Measurements from ENCODE around the gene DNAH1. TPM values are rescaled to one million over a fixed set of nuclear protein-coding genes. Genes with fewer than 3 reads are reported as not detected.

DNAH1 gene
- total and polyA plus RNA-seq, 2 experiments from 2014 or later, result 0.81 to 3.6 TPM

GRCh38 chr3:52438104-52438376 is 121.9 kb downstream of the DNAH1 start:
- no peaks in the 10 kb centered on the region for H3K27me3 ChIP-seq
- peaks cover 14% of the 10 kb centered on the region for H3K4me1 ChIP-seq (ENCODE audit: low read depth)
- H3K27ac ChIP-seq, result no peak overlapping the region
- TF ChIP-seq CTCF (IDR thresholded peaks at IDR 0.05; ENCODE audit: low read depth, low read length), result no peak
- H3K36me3 ChIP-seq, result no peaks in the 10 kb centered on the region
- DNase-seq (ENCODE audit: low read depth in 1 of 2, low spot score in 1 of 2), result no peak
- H3K4me3 ChIP-seq, result no peak overlapping the region
- H3K9me3 ChIP-seq (ENCODE audit: low read depth), result no peaks in the 10 kb centered on the region

GRCh38 chr3:52438579-52439425 is 122.7 kb downstream of the DNAH1 start:
- Histone ChIP-seq H3K36me3 (no peaks in the 10 kb centered on the region), H3K27me3 (no peaks in the 10 kb centered on the region), H3K9me3 (ENCODE audit: low read depth) (no peaks in the 10 kb centered on the region), H3K4me1 (ENCODE audit: low read depth) (peaks cover 7% of the 10 kb centered on the region), H3K4me3 (no peak overlapping the region), H3K27ac (no peak overlapping the region)
- DNase-seq (ENCODE audit: low read depth in 1 of 2, low spot score in 1 of 2), result no peak
- TF ChIP-seq CTCF (IDR thresholded peaks at IDR 0.05; ENCODE audit: low read depth, low read length), result no peak

GRCh38 chr3:52439426-52440248 is 123.5 kb downstream of the DNAH1 start:
- Histone ChIP-seq H3K4me3 (no peak overlapping the region), H3K36me3 (no peaks in the 10 kb centered on the region), H3K27me3 (no peaks in the 10 kb centered on the region), H3K9me3 (ENCODE audit: low read depth) (no peaks in the 10 kb centered on the region), H3K27ac (no peak overlapping the region), H3K4me1 (ENCODE audit: low read depth) (no peaks in the 10 kb centered on the region)
- TF ChIP-seq CTCF (IDR thresholded peaks at IDR 0.05; ENCODE audit: low read depth, low read length), result no peak
- DNase-seq (ENCODE audit: low read depth in 1 of 2, low spot score in 1 of 2), result no peak

- DNase-seq (ENCODE audit: low read depth in 1 of 2, low spot score in 1 of 2), result no peak
Measured at GRCh38 chr3:52440249-52440551, 124.1 kb downstream of the DNAH1 start.

GRCh38 chr3:52440671-52441070 is 124.6 kb downstream of the DNAH1 start:
- no peak overlapping the region for H3K27ac ChIP-seq
- H3K4me3 ChIP-seq, result no peak overlapping the region
- no peak for DNase-seq (ENCODE audit: low read depth in 1 of 2, low spot score in 1 of 2)
- no peaks in the 10 kb centered on the region for H3K9me3 ChIP-seq (ENCODE audit: low read depth)
- peaks cover 2% of the 10 kb centered on the region for H3K4me1 ChIP-seq (ENCODE audit: low read depth)
- H3K36me3 ChIP-seq, result no peaks in the 10 kb centered on the region
- no peak for TF ChIP-seq CTCF (IDR thresholded peaks at IDR 0.05; ENCODE audit: low read depth, low read length)
- H3K27me3 ChIP-seq, result no peaks in the 10 kb centered on the region

More at GRCh38 chr3:52440249-52440551, 124.1 kb downstream of the DNAH1 start:
- Histone ChIP-seq H3K4me1 (ENCODE audit: low read depth) (peaks cover 2% of the 10 kb centered on the region), H3K36me3 (no peaks in the 10 kb centered on the region), H3K27me3 (no peaks in the 10 kb centered on the region), H3K9me3 (ENCODE audit: low read depth) (no peaks in the 10 kb centered on the region), H3K27ac (no peak overlapping the region), H3K4me3 (no peak overlapping the region)
- TF ChIP-seq CTCF (IDR thresholded peaks at IDR 0.05; ENCODE audit: low read depth, low read length), result no peak
